ENCODE data around the gene KCNK18. TPM values are rescaled to one million over a fixed set of nuclear protein-coding genes. Genes with fewer than 3 reads are reported as not detected.

Gene KCNK18
- total RNA-seq, 1 experiment from 2014 or later = not detected

DNA sequence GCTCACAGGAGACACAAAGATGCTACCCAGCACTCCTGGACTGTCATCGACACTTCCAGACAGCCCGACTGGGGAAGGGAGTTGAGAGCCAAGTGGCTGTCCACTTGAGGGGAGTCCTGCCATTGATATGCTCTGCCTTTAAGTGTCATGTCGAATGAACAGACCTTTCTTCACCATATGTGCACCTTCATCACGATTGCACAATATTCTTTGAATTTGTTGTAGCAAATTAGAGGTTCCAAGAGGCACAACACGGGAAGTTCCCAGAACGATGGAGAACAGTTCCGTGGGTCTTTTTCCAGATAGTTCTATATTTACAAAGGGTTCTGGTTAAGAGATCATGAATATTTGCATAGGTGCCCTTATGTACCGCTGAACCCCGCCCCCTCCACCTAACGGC lies 59.6 kb downstream of the KCNK18 start:
- no peaks in the 10 kb centered on the region for H3K4me1 Mint-ChIP-seq (ENCODE audit: insufficient read depth, unreplicated experiment)
- intact Hi-C loops (cut with micrococcal nuclease) = no loop called here

DNA sequence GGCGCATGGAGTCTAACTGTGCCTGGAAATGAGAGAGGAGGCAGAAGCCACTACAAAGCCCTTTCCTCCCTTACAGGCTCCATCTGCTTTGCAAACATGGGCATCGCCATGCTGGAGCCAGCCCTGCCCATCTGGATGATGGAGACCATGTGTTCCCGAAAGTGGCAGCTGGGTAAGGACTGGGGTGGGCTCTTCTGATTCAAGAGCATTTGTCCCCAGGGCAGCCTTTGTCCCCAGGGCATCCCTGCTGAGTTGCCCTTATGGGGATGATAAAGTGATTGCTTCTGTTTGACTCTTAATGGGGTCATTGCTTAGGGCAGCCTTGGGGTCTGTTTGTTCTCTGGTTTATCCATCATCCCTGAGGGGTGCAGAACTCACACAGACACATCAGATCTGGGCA lies 60.4 kb downstream of the KCNK18 start:
- CTCF ChIA-PET = no interaction called here
- intact Hi-C loops (cut with micrococcal nuclease) = no loop called here
- peaks cover 64% of the 10 kb centered on the region for H3K27me3 Mint-ChIP-seq (ENCODE audit: insufficient read depth, unreplicated experiment)
- no peak for DNase-seq (ENCODE audit: unreplicated experiment)
- no peaks in the 10 kb centered on the region for H3K4me1 Mint-ChIP-seq (ENCODE audit: insufficient read depth, unreplicated experiment)
- no peaks in the 10 kb centered on the region for H3K9me3 Mint-ChIP-seq (ENCODE audit: unreplicated experiment)
- POLR2A ChIA-PET = no interaction called here
- TF ChIP-seq, protein P1, sequence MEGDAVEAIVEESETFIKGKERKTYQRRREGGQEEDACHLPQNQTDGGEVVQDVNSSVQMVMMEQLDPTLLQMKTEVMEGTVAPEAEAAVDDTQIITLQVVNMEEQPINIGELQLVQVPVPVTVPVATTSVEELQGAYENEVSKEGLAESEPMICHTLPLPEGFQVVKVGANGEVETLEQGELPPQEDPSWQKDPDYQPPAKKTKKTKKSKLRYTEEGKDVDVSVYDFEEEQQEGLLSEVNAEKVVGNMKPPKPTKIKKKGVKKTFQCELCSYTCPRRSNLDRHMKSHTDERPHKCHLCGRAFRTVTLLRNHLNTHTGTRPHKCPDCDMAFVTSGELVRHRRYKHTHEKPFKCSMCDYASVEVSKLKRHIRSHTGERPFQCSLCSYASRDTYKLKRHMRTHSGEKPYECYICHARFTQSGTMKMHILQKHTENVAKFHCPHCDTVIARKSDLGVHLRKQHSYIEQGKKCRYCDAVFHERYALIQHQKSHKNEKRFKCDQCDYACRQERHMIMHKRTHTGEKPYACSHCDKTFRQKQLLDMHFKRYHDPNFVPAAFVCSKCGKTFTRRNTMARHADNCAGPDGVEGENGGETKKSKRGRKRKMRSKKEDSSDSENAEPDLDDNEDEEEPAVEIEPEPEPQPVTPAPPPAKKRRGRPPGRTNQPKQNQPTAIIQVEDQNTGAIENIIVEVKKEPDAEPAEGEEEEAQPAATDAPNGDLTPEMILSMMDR (IDR thresholded peaks at IDR 0.05; ENCODE audit: unreplicated experiment) = no peak
- BruUV-seq (replicated peaks) = no TSS peak
- no peak overlapping the region for H3K4me3 Mint-ChIP-seq (ENCODE audit: unreplicated experiment)
- H3K27ac Mint-ChIP-seq (ENCODE audit: low read depth, unreplicated experiment) = no peak overlapping the region
- no peaks in the 10 kb centered on the region for H3K36me3 Mint-ChIP-seq (ENCODE audit: insufficient read depth, unreplicated experiment)

More for the DNA sequence above, 59.6 kb downstream of the KCNK18 start:
- CTCF ChIA-PET = interaction anchor here (0.6 kb wide), 1 partner anchor 459 kb away, joined by 3 read pairs; no protein-coding TSS in a partner anchor
- BruUV-seq (replicated peaks) = no TSS peak
- H3K9me3 Mint-ChIP-seq (ENCODE audit: unreplicated experiment) = no peaks in the 10 kb centered on the region
- no peak overlapping the region for H3K27ac Mint-ChIP-seq (ENCODE audit: low read depth, unreplicated experiment)
- no peak for DNase-seq (ENCODE audit: unreplicated experiment)
- H3K36me3 Mint-ChIP-seq (ENCODE audit: insufficient read depth, unreplicated experiment) = no peaks in the 10 kb centered on the region
- TF ChIP-seq, protein P1 (IDR thresholded peaks at IDR 0.05; ENCODE audit: unreplicated experiment) = no peak
- no peak overlapping the region for H3K4me3 Mint-ChIP-seq (ENCODE audit: unreplicated experiment)
- POLR2A ChIA-PET = no interaction called here
- H3K27me3 Mint-ChIP-seq (ENCODE audit: insufficient read depth, unreplicated experiment) = peaks cover 56% of the 10 kb centered on the region

DNA sequence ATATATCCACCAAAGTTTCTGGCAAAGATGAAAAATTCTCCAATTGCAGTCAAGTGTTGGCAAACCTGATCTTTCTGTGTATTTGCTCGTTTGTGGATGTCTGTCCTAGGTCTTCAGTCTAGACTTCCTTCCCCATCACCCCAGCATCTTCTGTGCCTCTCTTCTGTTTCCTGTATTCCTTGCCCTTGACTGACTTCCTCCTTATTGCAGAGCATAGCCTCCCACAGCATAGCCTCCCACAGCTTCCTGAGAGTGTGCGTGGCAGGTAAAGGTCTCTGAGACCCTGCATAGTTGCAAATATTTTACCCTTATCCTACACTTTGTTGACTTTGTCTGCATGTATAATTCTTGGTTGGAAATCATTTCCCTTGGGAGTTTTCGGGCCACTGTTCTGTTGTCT lies 62.0 kb downstream of the KCNK18 start:
- H3K4me1 Mint-ChIP-seq (ENCODE audit: insufficient read depth, unreplicated experiment) = no peaks in the 10 kb centered on the region
- no TSS peak for BruUV-seq (replicated peaks)
- no peaks in the 10 kb centered on the region for H3K36me3 Mint-ChIP-seq (ENCODE audit: insufficient read depth, unreplicated experiment)
- DNase-seq (ENCODE audit: unreplicated experiment) = no peak
- peaks cover 64% of the 10 kb centered on the region for H3K27me3 Mint-ChIP-seq (ENCODE audit: insufficient read depth, unreplicated experiment)
- no peak overlapping the region for H3K27ac Mint-ChIP-seq (ENCODE audit: low read depth, unreplicated experiment)
- intact Hi-C loops (cut with micrococcal nuclease) = no loop called here
- POLR2A ChIA-PET = interaction anchor here (1.1 kb wide), 1 partner anchor 11 kb away, joined by 3 read pairs; no protein-coding TSS in a partner anchor
- H3K9me3 Mint-ChIP-seq (ENCODE audit: unreplicated experiment) = no peaks in the 10 kb centered on the region
- H3K4me3 Mint-ChIP-seq (ENCODE audit: unreplicated experiment) = no peak overlapping the region
- TF ChIP-seq, protein P1 (IDR thresholded peaks at IDR 0.05; ENCODE audit: unreplicated experiment) = no peak
- CTCF ChIA-PET = no interaction called here

Small RNA genes lying within 50 kb of the gene (microRNA-seq; reads per million reads assigned to microRNA genes)
- 0.93 reads per million for gene MIR3663

Other genes starting within 250 kb of the KCNK18 start
- gene SHTN1, start 192.3 kb upstream of the KCNK18 start, total RNA-seq (2022) = 39.2 and 49.5 TPM in 2 replicates
- not detected in 2 replicates for gene VAX1, start 59.2 kb upstream of the KCNK18 start, total RNA-seq (2022)
- gene SLC18A2, start 43.6 kb downstream of the KCNK18 start, total RNA-seq (2022) = not detected in 2 replicates
- gene PDZD8, start 178.0 kb downstream of the KCNK18 start, total RNA-seq (2022) = 43.0 and 43.3 TPM in 2 replicates